ENCODE results near the gene RAB3C.

Gene RAB3C

DNA sequence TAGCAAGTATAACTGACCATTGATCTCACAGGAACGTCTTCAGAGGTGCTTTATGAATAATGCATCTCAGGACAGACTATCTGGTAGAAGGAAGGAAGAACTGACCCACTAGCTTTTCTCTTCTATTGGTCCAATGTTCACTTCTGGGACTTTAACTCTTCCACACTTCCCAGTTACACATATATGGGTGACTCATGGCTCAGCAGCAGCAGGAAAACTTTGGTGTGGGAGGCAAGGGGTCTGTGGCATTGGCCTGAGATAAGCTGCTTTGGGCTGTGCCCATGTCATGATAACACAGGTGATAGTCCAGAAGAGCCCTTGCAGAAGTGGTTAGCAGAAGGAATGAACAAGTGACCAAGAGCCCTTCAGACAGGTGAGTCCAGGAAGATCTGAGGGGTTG, 148.8 kb downstream of the RAB3C start:
- DNase-seq (ENCODE audit: low read depth in 2 of 2): no peak

DNA sequence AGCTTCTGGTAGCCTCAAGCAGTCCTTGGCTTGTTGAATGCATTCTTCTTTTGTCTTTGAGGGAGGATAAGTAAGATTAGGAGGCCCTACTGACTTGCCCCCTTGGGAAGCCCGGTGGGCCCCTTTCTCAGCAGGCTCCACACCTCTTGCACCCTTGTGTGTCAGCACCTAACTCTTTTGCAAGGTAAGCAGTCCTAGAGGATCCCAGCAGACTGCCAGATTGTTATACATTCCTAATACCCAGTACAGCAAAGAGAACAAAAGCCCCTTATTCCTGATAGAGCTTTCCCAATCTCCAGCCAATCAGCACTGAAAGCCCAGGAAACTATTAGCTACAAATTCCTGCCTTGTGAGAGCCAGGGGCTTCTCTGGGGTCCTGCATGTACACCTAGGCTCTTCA, 152.8 kb downstream of the RAB3C start:
- no peak for DNase-seq (ENCODE audit: low read depth in 2 of 2)

DNA sequence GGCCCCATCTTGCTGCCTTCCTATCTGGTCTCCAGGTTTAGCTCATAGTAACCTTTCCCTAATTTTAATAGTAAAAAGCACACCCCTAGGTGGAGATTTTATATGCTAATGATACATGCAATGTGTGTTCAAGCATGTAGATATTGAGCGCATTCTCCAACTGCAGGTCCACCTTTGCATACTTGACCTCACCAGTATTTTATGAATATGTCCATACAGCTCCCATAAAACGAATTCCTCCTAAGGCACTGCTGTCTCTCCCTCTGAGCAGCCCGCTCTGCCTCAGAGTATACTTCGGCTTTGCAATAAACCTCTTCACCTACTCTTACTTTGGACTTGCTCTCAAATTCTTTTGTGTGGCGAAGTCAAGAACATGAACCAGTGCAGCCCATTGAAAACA, 153.3 kb downstream of the RAB3C start:
- no peak for DNase-seq (ENCODE audit: low read depth in 2 of 2)

DNA sequence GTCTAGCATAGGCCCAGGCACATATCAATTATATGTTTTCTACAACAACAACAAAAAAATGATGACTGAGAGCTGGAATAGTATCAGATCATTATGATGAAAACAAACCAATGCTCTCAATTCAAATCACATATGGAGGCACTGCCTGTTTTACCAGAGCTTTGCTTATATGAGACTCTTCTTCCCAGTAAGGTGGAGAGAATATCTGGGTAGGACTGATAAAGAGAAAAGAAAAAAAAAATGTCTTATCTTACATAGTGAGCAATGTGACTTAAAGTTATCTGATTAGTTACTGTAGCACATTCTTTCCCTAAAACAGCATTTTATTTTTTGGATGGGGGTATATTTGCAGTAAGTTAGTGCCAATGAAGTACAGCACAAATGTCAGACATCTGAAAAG, 154.8 kb downstream of the RAB3C start:
- no peak for DNase-seq (ENCODE audit: low read depth in 2 of 2)

DNA sequence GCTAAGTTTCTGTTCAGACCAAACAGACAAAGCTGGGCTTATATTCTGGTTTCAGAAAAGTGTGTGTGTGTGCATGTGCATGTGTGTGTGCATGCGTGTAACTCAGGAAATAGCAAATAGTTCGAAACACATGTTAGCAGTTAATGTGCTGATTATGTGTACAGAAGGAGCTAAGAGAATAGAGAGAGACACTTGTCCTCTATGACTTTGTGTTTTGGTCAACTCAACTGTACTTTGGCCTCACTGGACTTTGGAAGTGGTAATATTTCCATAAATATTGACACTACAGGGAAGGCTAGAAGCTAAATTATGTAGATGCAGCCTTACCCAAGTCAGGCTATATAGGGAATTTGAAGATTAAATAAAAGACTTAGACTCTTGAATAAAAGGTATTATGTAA, 155.5 kb downstream of the RAB3C start:
- no peak for DNase-seq (ENCODE audit: low read depth in 2 of 2)

DNA sequence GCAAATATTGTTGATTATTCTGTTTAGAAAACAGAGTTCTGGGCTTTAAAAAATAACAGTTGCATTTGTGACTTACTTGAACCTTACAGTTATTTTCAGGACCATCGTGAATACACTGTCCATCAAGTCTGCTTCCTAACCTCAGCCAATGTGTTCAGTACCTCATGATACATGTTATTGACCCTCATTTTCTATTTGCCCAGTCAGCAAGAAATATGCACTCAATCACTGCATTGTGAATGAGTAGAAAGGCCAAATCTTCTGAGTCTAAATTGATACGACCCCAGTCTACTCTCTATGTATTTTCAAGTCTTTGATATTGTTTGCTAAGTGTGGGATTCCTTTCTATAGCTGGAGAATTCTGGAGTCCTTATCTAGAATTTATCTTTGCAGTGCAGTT, 156.2 kb downstream of the RAB3C start:
- no peak for DNase-seq (ENCODE audit: low read depth in 2 of 2)

DNA sequence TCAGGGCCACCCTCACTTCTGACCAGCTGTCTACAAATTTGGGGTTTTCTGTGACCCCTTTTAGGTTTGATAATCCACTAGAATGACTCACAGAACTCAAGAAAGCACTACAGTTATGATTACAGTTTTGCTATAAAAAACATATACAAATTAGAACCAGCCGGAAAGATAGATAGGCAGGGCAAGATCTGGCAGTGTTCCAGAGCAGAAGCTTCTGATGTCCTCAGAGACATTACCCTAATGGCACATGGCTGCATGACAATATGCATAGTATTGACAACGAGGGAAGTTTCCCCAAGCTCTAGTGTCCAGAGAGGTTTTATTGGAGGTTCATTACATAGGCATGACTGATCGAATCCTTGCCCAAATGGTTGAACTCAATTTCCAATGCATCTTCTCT, 158.1 kb downstream of the RAB3C start:
- DNase-seq (ENCODE audit: low read depth in 2 of 2): no peak

DNA sequence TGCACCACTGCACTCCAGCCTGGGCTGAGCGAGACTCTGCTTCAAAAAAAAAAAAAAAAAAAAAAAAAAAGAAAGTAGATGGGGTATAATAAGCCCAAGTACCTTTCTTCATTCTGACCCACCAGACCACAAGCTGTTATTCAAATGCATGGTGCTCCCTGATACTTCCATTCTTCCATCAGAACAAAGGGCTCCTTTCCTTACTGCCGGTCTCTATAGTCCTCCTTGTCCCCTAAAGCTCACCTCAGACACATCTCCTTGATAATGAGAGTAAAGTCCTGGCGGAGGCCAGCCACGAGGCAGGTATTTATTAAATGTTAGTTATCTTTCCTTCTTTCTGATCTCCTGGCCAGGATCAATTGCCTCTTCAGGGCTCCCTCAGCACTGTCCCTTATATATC, 162.5 kb downstream of the RAB3C start:
- DNase-seq (ENCODE audit: low read depth in 2 of 2): no peak

DNA sequence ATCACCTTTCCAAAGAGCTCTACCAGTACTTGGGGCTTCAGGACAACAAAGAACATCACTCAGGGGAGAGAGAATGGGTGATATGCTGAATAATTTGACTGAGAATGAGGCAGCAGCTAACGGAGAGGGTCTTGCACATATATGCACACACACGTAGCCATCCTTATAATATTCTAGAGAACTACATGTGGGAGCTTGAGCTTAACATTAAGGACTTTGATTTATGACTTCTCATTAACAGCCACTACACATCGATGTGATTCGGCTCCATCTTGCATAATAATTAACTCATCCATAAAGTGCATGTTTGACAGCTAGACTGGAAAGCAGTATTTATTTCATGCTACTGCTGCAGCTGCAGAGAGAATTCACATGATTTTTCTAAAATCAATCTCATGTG, 163.4 kb downstream of the RAB3C start:
- no peak for DNase-seq (ENCODE audit: low read depth in 2 of 2)

DNA sequence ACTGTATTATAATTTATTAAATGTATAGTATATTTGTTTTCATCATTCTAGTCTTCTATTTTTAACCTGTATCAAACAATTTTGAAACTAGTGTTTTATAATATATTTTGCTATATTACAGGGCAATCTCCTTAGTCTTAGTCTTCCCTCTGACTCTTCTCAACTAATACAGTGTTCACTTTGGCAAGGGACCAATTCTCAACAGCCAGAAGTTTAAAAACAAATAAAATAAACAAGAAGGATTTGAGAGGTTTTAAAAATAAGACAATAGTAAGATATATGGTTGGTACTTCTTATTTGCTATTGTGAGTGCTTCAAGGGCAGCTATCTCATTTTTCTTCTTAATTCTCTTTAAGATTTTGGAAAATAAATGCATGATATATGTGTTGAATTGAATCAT, 167.2 kb downstream of the RAB3C start:
- DNase-seq (ENCODE audit: low read depth in 2 of 2): no peak

DNA sequence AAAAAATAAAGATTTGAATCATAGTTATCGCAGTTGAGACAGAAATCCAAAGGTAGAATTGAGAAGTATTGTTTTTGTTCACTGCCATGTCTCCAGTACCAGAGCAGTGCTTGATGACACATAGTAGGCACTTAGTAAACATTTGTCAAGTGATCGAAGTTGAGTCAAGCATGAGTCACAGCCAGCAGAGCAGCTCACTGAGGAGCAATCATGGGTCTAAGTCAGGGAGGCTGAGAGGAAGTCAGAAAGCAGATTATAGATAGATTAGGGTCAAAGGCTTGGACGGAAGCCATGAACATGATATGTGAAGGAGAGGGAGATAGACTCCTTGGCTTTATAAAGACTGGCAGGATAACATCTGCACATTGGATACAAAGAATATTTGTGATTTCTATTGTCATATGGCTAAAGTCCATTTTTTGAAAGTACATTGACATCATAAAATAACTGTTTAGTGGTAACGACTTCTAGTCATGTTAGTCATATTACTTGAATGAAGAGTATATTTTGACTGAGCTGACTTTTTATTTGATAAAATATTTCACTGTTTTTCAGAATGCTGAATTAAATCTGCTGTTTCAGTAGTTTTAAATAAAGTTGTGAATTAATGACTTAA, 168.5 kb downstream of the RAB3C start:
- DNase-seq (ENCODE audit: low read depth in 2 of 2): no peak

DNA sequence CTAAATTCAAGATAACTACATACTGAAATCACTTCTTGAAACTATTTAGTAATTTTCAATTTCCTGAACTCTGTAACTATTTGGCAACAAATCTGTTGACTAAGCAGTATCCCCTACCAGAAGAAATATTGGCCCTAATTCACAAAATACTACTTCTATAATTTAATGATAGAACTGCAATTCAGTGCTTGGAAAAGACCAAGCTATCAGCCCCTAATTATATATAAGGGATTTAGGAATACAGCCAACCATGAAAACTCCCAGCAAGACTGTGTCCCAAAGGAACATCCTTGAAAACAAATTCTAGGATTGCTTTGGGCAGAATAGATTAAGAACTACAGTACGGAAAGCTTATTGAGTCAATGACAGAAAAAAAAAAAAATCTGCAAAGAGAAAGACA, 169.2 kb downstream of the RAB3C start:
- DNase-seq (ENCODE audit: low read depth in 2 of 2): no peak

DNA sequence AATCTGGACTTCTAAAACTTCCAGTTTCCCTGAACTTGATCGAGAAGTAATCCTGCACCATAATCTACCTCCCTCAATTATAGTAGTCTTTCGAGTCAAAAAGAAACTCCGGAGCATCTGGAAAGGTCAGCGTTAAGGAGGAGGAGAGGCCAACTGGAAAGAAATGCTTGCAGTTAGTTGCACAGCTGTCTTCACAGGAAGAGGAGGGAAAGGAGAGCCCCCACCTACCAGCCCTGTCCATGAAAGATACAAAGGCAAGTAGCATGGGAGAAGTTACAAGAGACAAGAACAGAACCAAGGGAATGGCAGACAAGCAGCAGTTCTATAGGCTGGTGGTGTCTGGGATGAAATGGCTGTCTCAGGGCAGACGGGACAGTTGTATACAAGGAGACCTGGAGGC, 170.6 kb downstream of the RAB3C start:
- no peak for DNase-seq (ENCODE audit: low read depth in 2 of 2)

DNA sequence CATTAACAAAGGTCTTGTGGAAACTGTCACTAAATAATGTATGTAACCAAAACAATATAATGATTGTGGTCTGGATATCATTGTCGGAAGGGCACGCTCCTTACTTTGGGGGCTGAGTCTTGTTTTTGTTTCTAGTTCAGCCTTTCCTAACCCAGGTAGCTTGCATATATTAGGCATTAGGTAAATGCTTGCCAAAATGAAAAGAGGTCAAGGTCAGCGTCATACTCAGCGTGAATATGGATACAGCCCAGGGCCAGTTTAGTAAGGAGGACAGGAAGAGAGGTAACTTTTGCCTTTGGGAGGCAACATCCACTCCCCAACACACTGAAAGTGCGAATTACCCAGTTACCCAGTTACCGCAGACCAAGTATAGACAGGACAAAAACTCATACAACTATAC, 171.4 kb downstream of the RAB3C start:
- DNase-seq (ENCODE audit: low read depth in 2 of 2): no peak

DNA sequence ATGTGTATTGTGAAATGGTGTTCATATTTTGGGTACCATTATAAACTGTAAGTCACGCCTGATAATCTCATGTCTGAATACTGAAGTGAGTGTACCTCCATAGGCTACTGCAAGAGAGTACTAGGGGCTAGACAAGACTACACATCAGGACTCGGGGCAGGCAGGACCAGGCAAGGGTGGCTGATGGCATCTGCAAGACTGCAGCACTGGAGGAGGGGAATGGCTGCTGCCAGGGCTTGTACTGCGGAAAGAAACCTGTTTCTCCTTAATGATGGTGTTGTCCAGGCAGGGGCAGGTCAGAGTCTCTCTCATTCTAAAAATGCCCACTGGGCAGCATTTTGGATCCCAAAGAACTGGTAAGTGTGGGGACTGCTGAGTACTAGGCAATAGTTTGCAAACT, 172.5 kb downstream of the RAB3C start:
- DNase-seq (ENCODE audit: low read depth in 2 of 2): no peak

DNA sequence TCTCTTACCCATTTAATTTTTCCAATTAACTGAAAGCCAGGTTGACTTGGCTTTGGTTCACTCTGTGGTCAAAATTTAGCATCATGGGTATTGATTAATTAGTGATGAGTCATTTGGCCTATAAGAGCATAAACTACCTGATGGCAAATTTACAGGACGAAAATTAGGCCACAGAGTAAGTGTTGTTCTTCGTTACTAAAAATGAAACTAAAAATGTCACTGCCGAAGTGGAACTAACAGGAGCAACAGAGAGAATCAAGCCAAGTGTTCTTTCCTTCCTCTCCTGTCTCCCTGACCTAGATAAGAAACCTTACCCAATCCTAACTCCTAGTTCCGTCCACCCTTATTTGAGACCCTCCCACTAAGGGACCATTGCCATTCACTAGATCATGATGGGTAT, 176.9 kb downstream of the RAB3C start:
- DNase-seq (ENCODE audit: low read depth in 2 of 2): no peak

DNA sequence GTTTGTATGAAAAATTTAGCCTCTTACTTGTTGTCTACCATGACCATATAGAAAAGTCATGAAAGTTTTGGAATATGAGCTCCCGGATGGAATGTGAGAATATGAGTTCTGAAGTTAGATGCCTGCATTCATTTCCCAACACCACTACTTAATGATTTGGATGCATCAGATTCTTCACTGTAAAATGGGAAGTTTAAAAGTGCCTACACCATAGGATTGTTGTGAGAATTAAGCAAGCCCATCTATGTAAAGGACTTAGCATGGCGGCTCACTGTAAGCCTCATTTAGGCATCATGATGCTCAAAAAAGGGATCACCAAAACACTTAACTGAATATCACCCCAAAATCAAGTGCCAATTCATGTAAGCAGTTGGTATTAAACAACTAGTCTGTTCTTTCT, 177.3 kb downstream of the RAB3C start:
- DNase-seq (ENCODE audit: low read depth in 2 of 2): no peak

DNA sequence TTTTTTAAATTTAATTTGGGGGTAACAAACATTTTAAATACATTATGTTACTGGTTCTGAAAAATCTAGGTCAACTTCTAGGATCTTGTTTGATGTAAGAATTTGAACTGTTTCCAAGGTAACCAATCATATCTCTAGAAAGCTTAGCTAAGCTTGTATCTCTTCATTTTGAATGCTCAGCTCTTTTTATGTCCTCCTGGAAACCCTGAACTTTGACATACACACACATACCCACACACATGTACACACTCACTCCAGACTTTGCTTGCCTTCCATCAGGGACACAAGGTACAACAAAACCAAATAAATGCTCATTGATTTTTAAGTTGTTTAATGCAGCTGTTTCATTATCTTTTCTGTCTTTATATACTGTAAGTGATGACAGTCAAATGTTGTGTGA, 178.5 kb downstream of the RAB3C start:
- DNase-seq (ENCODE audit: low read depth in 2 of 2): no peak

DNA sequence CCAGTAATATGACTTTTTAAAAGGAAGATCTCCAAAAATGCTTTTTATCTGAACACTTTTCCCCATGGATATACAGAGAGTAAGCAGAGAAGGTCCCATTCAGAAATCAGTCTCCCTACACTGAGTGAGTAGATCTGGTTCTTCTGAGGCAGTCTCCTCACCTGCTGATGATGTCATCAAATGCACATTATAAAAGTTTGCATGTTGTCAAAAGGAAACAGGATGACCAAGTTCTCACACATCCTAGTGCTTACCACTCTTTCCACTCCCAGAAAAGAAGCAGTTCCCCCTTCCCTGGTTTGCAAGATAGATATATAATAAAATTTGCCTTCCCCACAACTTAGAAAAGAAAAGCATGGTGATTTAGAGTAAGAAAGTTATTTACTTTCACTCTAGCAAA, 180.5 kb downstream of the RAB3C start:
- no peak for DNase-seq (ENCODE audit: low read depth in 2 of 2)

DNA sequence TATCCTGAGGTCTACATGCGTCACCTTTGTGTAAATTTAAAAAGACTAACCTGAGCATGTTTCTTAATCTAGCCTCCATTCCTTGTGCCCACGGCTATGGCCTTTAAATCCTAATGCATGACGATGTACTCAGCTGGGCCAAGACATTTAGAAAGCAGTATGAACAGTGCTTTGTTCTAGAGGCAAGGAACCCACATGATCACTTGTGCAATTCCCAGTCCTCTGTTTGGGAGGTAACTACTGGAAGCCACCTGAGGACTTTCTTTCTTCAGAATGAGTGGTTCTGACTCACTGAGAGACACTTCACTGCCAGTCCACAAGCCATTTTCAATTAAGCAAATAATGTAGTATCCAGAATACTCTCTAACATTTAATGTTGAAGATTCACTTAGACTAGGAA, 181.3 kb downstream of the RAB3C start:
- no peak for DNase-seq (ENCODE audit: low read depth in 2 of 2)

DNA sequence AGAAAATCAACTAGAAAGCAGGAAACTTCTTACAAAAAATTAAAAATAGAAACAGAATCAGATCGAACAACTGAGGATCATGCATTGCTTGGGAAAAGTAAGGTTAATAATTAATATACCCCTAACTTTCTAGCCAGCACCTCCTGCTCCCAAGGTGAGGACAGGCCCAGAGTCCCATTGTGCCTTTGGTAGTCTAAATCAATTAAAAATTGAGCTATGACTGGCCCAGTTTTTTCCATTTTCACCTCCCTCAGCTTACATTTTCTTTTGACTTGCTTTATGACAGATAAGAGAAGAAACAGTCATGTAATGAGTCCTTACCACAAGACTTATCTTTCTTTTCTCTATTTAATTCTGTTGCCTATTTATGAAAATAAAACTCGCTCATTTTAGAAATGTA, 182.2 kb downstream of the RAB3C start:
- DNase-seq (ENCODE audit: low read depth in 2 of 2): no peak

DNA sequence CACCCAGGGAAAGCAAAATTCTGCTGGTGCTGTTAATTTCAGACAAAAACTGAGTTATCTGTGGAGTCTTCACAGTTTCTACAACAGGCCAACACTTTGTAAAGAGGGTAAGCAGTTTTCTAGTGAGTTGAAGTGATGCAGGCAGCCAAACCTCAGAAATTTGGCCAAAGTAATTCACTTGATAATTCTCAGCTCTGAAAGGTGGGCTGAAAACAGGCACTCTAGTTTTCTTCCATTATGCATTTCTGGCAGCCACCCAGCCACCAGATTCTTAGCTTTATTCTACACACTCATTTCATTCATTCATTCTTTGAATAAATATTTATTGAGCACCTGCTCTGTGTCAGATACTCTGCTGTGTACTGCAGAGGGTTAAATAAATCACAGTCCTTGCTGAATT, 184.2 kb downstream of the RAB3C start:
- DNase-seq (ENCODE audit: low read depth in 2 of 2): no peak

DNA sequence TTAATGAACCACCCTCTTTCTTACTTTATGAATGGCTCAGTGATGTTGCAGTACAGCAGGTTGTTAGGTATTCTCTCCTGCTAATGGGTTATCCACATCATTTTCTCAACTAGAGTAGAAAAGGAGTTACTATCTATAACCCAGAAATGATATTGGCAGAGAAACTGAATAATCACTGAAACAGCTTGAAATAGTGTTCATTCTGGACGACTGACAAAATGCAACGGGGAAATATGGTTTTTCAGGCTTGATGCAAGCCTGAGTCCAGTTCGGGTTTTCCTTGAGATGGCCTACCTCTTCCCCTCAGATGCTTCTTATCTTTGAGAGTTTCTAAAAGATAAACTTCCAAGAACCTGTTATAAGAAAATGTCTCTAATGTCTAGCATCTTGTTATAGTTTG, 187.3 kb downstream of the RAB3C start:
- no peak for DNase-seq (ENCODE audit: low read depth in 2 of 2)

DNA sequence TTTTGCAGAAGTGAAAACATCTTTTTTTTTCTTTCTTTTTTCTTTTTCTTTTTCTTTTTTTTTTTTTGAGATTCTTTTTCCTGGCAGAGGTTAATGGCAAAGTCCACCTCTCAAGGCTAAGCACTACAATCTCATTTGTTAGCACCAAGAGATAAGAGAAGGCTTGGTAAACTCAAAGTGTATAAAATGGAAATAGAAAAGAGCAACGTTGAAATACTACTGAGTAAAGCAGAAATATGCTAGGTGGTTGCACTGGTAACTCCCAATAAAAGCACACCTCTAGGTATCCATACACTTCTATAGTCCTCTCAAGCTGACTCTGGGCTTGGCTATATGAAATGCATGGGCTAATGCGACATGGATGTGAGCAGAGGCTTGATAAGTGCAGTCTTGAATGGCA, 188.9 kb downstream of the RAB3C start:
- DNase-seq (ENCODE audit: low read depth in 2 of 2): no peak

All from stimulated activated CD8-positive, alpha-beta memory T cell treated with anti-CD3 and anti-CD28 coated beads, Interleukin-7, amount 100 ng/mL, for 1 hour (primary cell).